SK-N-SH treated with all-trans-retinoic acid at 6 μM for 48 hours (cell line): ENCODE results near the gene CAPRIN1.

Experiments
- ATAC-seq: fragments of 200-7000 bp; cut with Tn5 transposase; 3 replicates; pipeline ENCODE4 v1.9.1; 2020; ENCODE audit warnings: mild to moderate bottlenecking, moderate library complexity
- ARNTL ChIP-seq: fragments of 450-650 bp; formaldehyde crosslinking; IDR thresholded peaks from 2 replicates; pipeline ENCODE4 v1.5.0; 2020; ENCODE audit warnings: low read depth, mild to moderate bottlenecking, moderate library complexity, borderline replicate concordance
- BACH2 ChIP-seq: fragments of 250-450 bp; sonication (Bioruptor Pico); IDR thresholded peaks from 2 replicates; pipeline ENCODE4 v1.9.0; 2021; ENCODE audit warnings: mild to moderate bottlenecking, borderline replicate concordance
- CREB5 ChIP-seq: fragments of 250-450 bp; sonication (Bioruptor Pico); IDR thresholded peaks from 2 replicates; pipeline ENCODE4 v1.5.1; 2020; ENCODE audit warnings: low read depth, mild to moderate bottlenecking, moderate library complexity
- CSDC2 ChIP-seq: fragments of 250-450 bp; sonication (Bioruptor Pico); IDR thresholded peaks from 2 replicates; pipeline ENCODE4 v1.5.0; 2020; ENCODE audit warnings: mild to moderate bottlenecking, moderate library complexity
- ESRRG ChIP-seq: fragments of 250-450 bp; sonication (Bioruptor Pico); IDR thresholded peaks from 2 replicates; pipeline ENCODE4 v1.6.1; 2021; ENCODE audit warnings: mild to moderate bottlenecking
- GLIS3 ChIP-seq: fragments of 250-450 bp; sonication (Bioruptor Pico); IDR thresholded peaks from 2 replicates; pipeline ENCODE4 v1.5.0; 2020; ENCODE audit warnings: mild to moderate bottlenecking, moderate library complexity
- ISL1 ChIP-seq: fragments of 250-450 bp; sonication (Bioruptor Pico); IDR thresholded peaks from 2 replicates; pipeline ENCODE4 v2.1.2; 2022; ENCODE audit warnings: mild to moderate bottlenecking, moderate library complexity
- OSR1 ChIP-seq: fragments of 250-450 bp; sonication (Bioruptor Pico); IDR thresholded peaks from 2 replicates; pipeline ENCODE4 v1.8.0; 2022; ENCODE audit warnings: moderate library complexity, mild to moderate bottlenecking, inconsistent platforms
- PATZ1 ChIP-seq: fragments of 250-450 bp; sonication (Bioruptor Pico); IDR thresholded peaks from 2 replicates; pipeline ENCODE4 v1.8.0; 2020; ENCODE audit warnings: mild to moderate bottlenecking, moderate library complexity, borderline replicate concordance
- POU6F1 ChIP-seq: fragments of 250-450 bp; sonication (Bioruptor Pico); IDR thresholded peaks from 2 replicates; pipeline ENCODE4 v1.8.0; 2021; ENCODE audit warnings: low read depth, mild to moderate bottlenecking, moderate library complexity, borderline replicate concordance
- RARB ChIP-seq: fragments of 250-450 bp; sonication (Bioruptor Pico); IDR thresholded peaks from 2 replicates; pipeline ENCODE4 v1.8.0; 2021; ENCODE audit warnings: mild to moderate bottlenecking, moderate library complexity
- SNAI2 ChIP-seq: fragments of 250-450 bp; sonication (Bioruptor Pico); IDR thresholded peaks from 2 replicates; pipeline ENCODE4 v1.5.0; 2020; ENCODE audit warnings: mild to moderate bottlenecking, moderate library complexity
- TOX ChIP-seq: fragments of 250-450 bp; sonication (Bioruptor Pico); IDR thresholded peaks from 2 replicates; pipeline ENCODE4 v1.8.0; 2021; ENCODE audit warnings: mild to moderate bottlenecking, moderate library complexity, borderline replicate concordance
- TSHZ2 ChIP-seq: fragments of 250-450 bp; sonication (Bioruptor Pico); IDR thresholded peaks from 2 replicates; pipeline ENCODE4 v1.5.0; 2020; ENCODE audit warnings: mild to moderate bottlenecking, moderate library complexity
- ZC3H10 ChIP-seq: fragments of 250-450 bp; sonication (Bioruptor Pico); IDR thresholded peaks from 2 replicates; pipeline ENCODE4 v1.5.1; 2021; ENCODE audit warnings: mild to moderate bottlenecking, moderate library complexity
- ZFP3 ChIP-seq: fragments of 250-450 bp; sonication (Bioruptor Pico); IDR thresholded peaks from 2 replicates; pipeline ENCODE4 v1.5.0; 2020; ENCODE audit warnings: mild to moderate bottlenecking, moderate library complexity
- ZFP30 ChIP-seq: fragments of 450-650 bp; formaldehyde crosslinking; IDR thresholded peaks from 2 replicates; pipeline ENCODE4 v1.5.0; 2022; ENCODE audit warnings: mild to moderate bottlenecking, moderate library complexity
- ZNF565 ChIP-seq: fragments of 450-650 bp; formaldehyde crosslinking; conservative IDR thresholded peaks from 2 replicates; pipeline ENCODE4 v1.5.0; 2020; ENCODE audit warnings: low read depth, mild to moderate bottlenecking, moderate library complexity
- ZNF70 ChIP-seq: fragments of 450-650 bp; formaldehyde crosslinking; IDR thresholded peaks from 2 replicates; pipeline ENCODE4 v1.5.0; 2020; ENCODE audit warnings: mild to moderate bottlenecking, moderate library complexity
- ZNF8 ChIP-seq: fragments of 450-650 bp; formaldehyde crosslinking; IDR thresholded peaks from 2 replicates; pipeline ENCODE4 v1.5.0; 2020; ENCODE audit warnings: mild to moderate bottlenecking, moderate library complexity

Gene CAPRIN1

GRCh38 chr11:34037016-34037415 is 14.5 kb upstream of the CAPRIN1 start:
- TF ChIP-seq CSDC2 (CRISPR knock-in tag) (no peak), GLIS3 (CRISPR knock-in tag) (no peak), TOX (CRISPR knock-in tag) (no peak), ZC3H10 (CRISPR knock-in tag) (no peak), ARNTL (CRISPR knock-in tag) (no peak), ESRRG (CRISPR knock-in tag) (no peak), ZNF565 (no peak), ZNF70 (no peak), TSHZ2 (CRISPR knock-in tag) (no peak), RARB (CRISPR knock-in tag) (no peak), OSR1 (CRISPR knock-in tag) (no peak), ZNF8 (CRISPR knock-in tag) (no peak)

GRCh38 chr11:34040571-34040970 is 11.0 kb upstream of the CAPRIN1 start:
- ATAC-seq, result no peak
- no peak for TF ChIP-seq ARNTL (CRISPR knock-in tag)
- no peak for TF ChIP-seq ZC3H10 (CRISPR knock-in tag)
- no peak for TF ChIP-seq BACH2 (CRISPR knock-in tag)
- TF ChIP-seq ZFP3 (CRISPR knock-in tag), result no peak
- TF ChIP-seq TOX (CRISPR knock-in tag), result no peak
- no peak for TF ChIP-seq POU6F1 (CRISPR knock-in tag)
- no peak for TF ChIP-seq PATZ1
- no peak for TF ChIP-seq ZFP30 (CRISPR knock-in tag)
- TF ChIP-seq ZNF70, result no peak
- no peak for TF ChIP-seq TSHZ2 (CRISPR knock-in tag)
- no peak for TF ChIP-seq CREB5 (CRISPR knock-in tag)
- no peak for TF ChIP-seq ZNF565
- no peak for TF ChIP-seq ESRRG (CRISPR knock-in tag)
- no peak for TF ChIP-seq OSR1 (CRISPR knock-in tag)
- TF ChIP-seq ISL1 (CRISPR knock-in tag), result no peak
- TF ChIP-seq SNAI2 (CRISPR knock-in tag), result no peak
- no peak for TF ChIP-seq CSDC2 (CRISPR knock-in tag)
- TF ChIP-seq RARB (CRISPR knock-in tag), result no peak

More at GRCh38 chr11:34037016-34037415, 14.5 kb upstream of the CAPRIN1 start:
- no peak for ATAC-seq
